ENCODE results near the gene ADCY4. TPM values are rescaled to one million over a fixed set of nuclear protein-coding genes. Genes with fewer than 3 reads are reported as not detected.

Gene ADCY4
- 0.23 and 0.34 TPM in 2 replicates for total RNA-seq

DNA sequence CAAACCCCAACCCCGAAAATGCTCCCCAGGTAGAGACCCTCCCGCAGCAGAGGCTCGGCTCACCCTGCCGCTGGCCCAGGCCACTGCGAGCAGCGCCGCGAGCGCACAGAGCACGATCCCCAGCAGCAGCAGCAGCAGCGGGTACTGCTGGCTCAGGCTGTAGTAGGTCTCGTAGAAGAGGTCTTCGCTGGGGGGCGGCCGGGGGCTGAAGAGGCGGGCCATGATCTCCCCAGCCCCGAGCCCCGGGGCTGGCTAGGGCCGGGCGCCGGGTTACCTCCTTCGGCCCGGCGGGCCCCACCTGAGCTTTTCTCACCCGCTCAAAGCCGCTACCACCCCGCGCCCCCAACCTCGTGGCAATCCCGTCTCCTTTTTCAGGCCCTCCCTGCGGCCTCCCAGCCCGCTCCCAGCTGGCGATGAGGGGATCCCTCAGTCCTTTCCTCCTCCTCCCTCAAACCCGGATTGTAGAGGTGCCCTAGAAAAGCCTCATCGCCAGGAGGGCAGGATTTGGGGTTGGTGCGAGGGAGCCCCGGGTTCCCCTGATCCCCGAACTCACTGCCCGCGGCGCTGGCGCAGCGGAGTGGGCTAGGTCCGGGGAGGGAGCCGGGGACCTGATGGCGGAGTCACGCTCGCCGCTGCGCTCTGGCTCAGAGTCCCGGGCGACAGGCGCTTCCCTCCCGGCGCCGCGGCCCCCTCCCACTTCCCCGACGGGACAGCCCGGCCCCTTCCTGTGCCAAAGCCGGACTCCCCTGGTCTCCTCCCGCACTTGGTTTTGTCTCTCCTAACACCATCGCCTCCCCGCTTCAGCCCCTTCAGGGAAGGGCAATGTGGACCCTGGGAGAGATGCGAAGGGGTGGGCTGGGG lies at the start of gene ADCY4:
Gene ADCY4, minus strand, starts transcription at position 641 of the 861 bp plus-strand sequence. Its CDS starts 419 bp downstream, at position 222.

GRCh38 chr14:24367514-24368211 lies 32.8 kb upstream of the ADCY4 start, which contains the start of gene NFATC4:
Gene NFATC4 (plus strand): TSS chr14:24368184. CDS start chr14:24368341, 157 bp downstream.

GRCh38 chr14:24339284-24340151 lies 4.6 kb upstream of the ADCY4 start, which contains the start of gene RIPK3:
Gene RIPK3 (minus strand): TSS chr14:24339991. CDS start chr14:24339826, 165 bp downstream.

DNA sequence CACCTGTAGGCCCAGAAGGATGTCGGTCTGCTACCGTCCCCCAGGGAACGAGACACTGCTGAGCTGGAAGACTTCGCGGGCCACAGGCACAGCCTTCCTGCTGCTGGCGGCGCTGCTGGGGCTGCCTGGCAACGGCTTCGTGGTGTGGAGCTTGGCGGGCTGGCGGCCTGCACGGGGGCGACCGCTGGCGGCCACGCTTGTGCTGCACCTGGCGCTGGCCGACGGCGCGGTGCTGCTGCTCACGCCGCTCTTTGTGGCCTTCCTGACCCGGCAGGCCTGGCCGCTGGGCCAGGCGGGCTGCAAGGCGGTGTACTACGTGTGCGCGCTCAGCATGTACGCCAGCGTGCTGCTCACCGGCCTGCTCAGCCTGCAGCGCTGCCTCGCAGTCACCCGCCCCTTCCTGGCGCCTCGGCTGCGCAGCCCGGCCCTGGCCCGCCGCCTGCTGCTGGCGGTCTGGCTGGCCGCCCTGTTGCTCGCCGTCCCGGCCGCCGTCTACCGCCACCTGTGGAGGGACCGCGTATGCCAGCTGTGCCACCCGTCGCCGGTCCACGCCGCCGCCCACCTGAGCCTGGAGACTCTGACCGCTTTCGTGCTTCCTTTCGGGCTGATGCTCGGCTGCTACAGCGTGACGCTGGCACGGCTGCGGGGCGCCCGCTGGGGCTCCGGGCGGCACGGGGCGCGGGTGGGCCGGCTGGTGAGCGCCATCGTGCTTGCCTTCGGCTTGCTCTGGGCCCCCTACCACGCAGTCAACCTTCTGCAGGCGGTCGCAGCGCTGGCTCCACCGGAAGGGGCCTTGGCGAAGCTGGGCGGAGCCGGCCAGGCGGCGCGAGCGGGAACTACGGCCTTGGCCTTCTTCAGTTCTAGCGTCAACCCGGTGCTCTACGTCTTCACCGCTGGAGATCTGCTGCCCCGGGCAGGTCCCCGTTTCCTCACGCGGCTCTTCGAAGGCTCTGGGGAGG lies 23.9 kb downstream of the ADCY4 start, which contains the start of gene LTB4R:
Gene LTB4R, plus strand, starts transcription at position 857 of the 959 bp plus-strand sequence. CDS start 4,150 bp downstream, outside the sequence.

GRCh38 chr14:24309538-24310264 lies 25.2 kb downstream of the ADCY4 start, which contains the start of gene LTB4R2:
Gene LTB4R2 (plus strand): TSS chr14:24310140. CDS start chr14:24310665, 525 bp downstream.

GRCh38 chr14:24307575-24308341 lies 27.1 kb downstream of the ADCY4 start, which contains the start of gene CIDEB:
Gene CIDEB (minus strand): TSS chr14:24307977. CDS start chr14:24307858, 119 bp downstream.

DNA sequence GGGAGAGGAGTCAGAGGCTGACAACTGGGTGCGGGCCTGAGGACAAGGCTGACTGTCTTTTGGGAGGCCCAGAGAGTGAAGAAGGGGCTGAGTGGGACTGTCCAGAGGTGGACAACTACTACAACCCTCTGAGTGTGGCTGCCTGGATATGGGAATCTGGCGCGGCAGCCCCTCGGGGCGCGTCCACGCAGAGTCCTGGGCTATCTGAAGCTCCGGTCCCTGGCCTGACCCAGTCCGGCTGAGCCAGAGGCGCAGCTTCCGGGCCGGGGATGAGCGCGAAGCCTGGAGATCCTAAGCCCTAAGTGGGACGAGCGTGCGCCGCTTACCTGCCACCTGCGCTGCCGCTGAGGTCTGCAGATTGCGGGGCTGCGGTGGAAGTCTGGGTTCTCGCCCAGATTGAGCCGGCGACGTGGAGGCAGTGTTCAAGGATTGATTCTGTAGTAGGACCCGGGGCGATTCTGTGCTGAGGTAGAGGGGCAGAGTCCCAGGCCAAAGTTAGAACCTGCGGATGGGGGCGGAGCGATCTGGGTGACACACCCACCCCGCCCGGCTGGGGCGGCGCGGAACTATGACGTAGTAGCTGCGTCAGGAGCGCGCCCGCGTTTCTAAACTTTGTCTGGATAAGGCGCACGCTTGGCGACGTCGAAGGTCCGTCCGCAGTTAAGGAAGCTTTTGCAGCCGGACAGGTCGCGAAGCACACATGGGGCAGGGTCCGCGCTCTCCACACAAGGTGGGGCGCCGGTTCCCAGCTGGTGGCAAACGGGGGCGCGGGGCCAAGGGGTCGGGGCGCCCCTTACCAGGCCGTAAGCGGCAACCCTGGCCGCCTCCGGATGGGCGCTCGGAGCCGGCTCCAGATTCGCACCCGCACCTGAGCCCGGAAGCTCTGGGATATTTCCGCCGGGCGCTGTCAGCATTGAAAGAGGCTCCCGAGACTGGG lies 35.3 kb downstream of the ADCY4 start, which contains the start of the genes DHRS1 and NOP9:
Gene DHRS1, minus strand, starts transcription at position 526 of the 937 bp plus-strand sequence. CDS start 674 bp downstream, outside the sequence.
Gene NOP9, plus strand, starts transcription at position 596 of the 937 bp plus-strand sequence. Its CDS starts 105 bp downstream, at position 701.

GRCh38 chr14:24271134-24271833 lies 63.6 kb downstream of the ADCY4 start, which contains the start of gene RABGGTA:
Gene RABGGTA (minus strand): TSS chr14:24271597. CDS start chr14:24271115, 482 bp downstream.

Other genes starting within 250 kb of the ADCY4 start
- gene PCK2, start 240.8 kb downstream of the ADCY4 start, total RNA-seq: 40.7 and 91.5 TPM in 2 replicates
- gene DCAF11, start 220.3 kb downstream of the ADCY4 start, total RNA-seq: 46.7 and 48.0 TPM in 2 replicates
- 1.2 and 2.2 TPM in 2 replicates for gene NRL, start 220.1 kb downstream of the ADCY4 start, total RNA-seq
- not detected in 2 replicates for gene FITM1, start 204.4 kb downstream of the ADCY4 start, total RNA-seq
- 167 and 202 TPM in 2 replicates for gene PSME1, start 198.9 kb downstream of the ADCY4 start, total RNA-seq
- gene EMC9, start 193.5 kb downstream of the ADCY4 start, total RNA-seq: 22.3 and 37.2 TPM in 2 replicates
- gene PSME2, start 188.5 kb downstream of the ADCY4 start, total RNA-seq: 109 and 116 TPM in 2 replicates
- gene RNF31, start 187.6 kb downstream of the ADCY4 start, total RNA-seq: 24.4 and 30.7 TPM in 2 replicates
- gene IRF9, start 173.8 kb downstream of the ADCY4 start, total RNA-seq: 22.3 and 67.3 TPM in 2 replicates
- gene REC8, start 163.0 kb downstream of the ADCY4 start, total RNA-seq: 6.1 and 6.7 TPM in 2 replicates
- 42.4 and 82.5 TPM in 2 replicates for gene IPO4, start 146.3 kb downstream of the ADCY4 start, total RNA-seq
- 45.7 and 48.7 TPM in 2 replicates for gene TM9SF1, start 139.6 kb downstream of the ADCY4 start, total RNA-seq
- gene TSSK4, start 129.4 kb downstream of the ADCY4 start, total RNA-seq: 0.87 TPM in 1 of 2 replicates, not detected in the other
- gene CHMP4A, start 121.6 kb downstream of the ADCY4 start, total RNA-seq: 50.4 and 54.0 TPM in 2 replicates
- 11.4 and 18.3 TPM in 2 replicates for gene MDP1, start 119.0 kb downstream of the ADCY4 start, total RNA-seq
- 249 and 288 TPM in 2 replicates for gene NEDD8, start 102.7 kb downstream of the ADCY4 start, total RNA-seq
- 72.9 and 86.9 TPM in 2 replicates for gene GMPR2, start 102.1 kb downstream of the ADCY4 start, total RNA-seq
- gene TINF2, start 92.4 kb downstream of the ADCY4 start, total RNA-seq: 63.4 and 72.7 TPM in 2 replicates
- gene TGM1, start 71.9 kb downstream of the ADCY4 start, total RNA-seq: 10.5 and 19.3 TPM in 2 replicates
- 51.2 and 83.1 TPM in 2 replicates for gene RABGGTA, start 63.5 kb downstream of the ADCY4 start, total RNA-seq
- 39.3 and 76.7 TPM in 2 replicates for gene DHRS1, start 35.3 kb downstream of the ADCY4 start, total RNA-seq
- gene NOP9, start 35.2 kb downstream of the ADCY4 start, total RNA-seq: 13.9 and 18.4 TPM in 2 replicates
- 3.2 and 4.1 TPM in 2 replicates for gene CIDEB, start 27.1 kb downstream of the ADCY4 start, total RNA-seq
- gene LTB4R2, start 24.9 kb downstream of the ADCY4 start, total RNA-seq: 37.0 and 42.9 TPM in 2 replicates
- gene LTB4R, start 23.6 kb downstream of the ADCY4 start, total RNA-seq: 14.0 and 20.1 TPM in 2 replicates
- 5.4 and 8.0 TPM in 2 replicates for gene RIPK3, start 4.9 kb upstream of the ADCY4 start, total RNA-seq
- gene NFATC4, start 33.1 kb upstream of the ADCY4 start, total RNA-seq: 2.9 and 7.1 TPM in 2 replicates
- 2.7 and 3.8 TPM in 2 replicates for gene NYNRIN, start 63.9 kb upstream of the ADCY4 start, total RNA-seq
- 0.11 and 0.31 TPM in 2 replicates for gene CBLN3, start 94.6 kb upstream of the ADCY4 start, total RNA-seq
- gene KHNYN, start 94.9 kb upstream of the ADCY4 start, total RNA-seq: 48.7 and 55.9 TPM in 2 replicates
- 11.9 and 17.7 TPM in 2 replicates for gene SDR39U1, start 107.7 kb upstream of the ADCY4 start, total RNA-seq
- gene CMA1, start 173.2 kb upstream of the ADCY4 start, total RNA-seq: not detected in 2 replicates
- not detected in 2 replicates for gene CTSG, start 241.2 kb upstream of the ADCY4 start, total RNA-seq